Urinary bladder (tissue), 4 donors: ENCODE data around the gene WFDC1. TPM values are rescaled to one million over a fixed set of nuclear protein-coding genes. Genes with fewer than 3 reads are reported as not detected.

Source experiments
- DNase-seq: peaks from one replicate; pipeline ENCODE4 v3.0.0-alpha.2; 2015; ENCODE audit errors: extremely low spot score
- H3K27ac ChIP-seq: one replicate; pipeline ENCODE4 v1.5.1; 2013; ENCODE audit warnings: low read depth, mild to moderate bottlenecking, moderate library complexity
- H3K36me3 ChIP-seq: one replicate; pipeline ENCODE4 v1.6.1; 2013; ENCODE audit warnings: mild to moderate bottlenecking, moderate library complexity; ENCODE audit not compliant: insufficient read depth
- H3K4me1 ChIP-seq: one replicate; pipeline ENCODE4 v1.6.1; 2013; ENCODE audit warnings: mild to moderate bottlenecking, moderate library complexity; ENCODE audit not compliant: insufficient read depth
- H3K4me3 ChIP-seq: one replicate; pipeline ENCODE4 v1.5.1; 2013; ENCODE audit warnings: low read depth, low read length
- WGBS: extraction: QIAGEN DNeasy Blood & Tissue Kit; methylation state at CpG from one replicate; pipeline ENCODE4 v1.1.7; 2013; 5-methylcytosine and 5-hydroxymethylcytosine counted together
- polyA plus RNA-seq: library from polyadenylated mRNA; stranded (reverse); fragments of 200-250 nt; gene quantifications from one replicate; pipeline ENCODE4 v1.2.3, GENCODE V29; 2013
- total RNA-seq: library from RNA; depleted of rRNA; stranded (reverse); fragments of >200 nt; gene quantifications from one replicate; pipeline ENCODE4 v1.2.3, GENCODE V29; 2014
- donor health status: healthy with polysubstance abuse.
- donor health status: healthy.

The WFDC1 gene, protein sequence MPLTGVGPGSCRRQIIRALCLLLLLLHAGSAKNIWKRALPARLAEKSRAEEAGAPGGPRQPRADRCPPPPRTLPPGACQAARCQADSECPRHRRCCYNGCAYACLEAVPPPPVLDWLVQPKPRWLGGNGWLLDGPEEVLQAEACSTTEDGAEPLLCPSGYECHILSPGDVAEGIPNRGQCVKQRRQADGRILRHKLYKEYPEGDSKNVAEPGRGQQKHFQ
- 44.6 TPM for total RNA-seq
- 67.2 TPM for polyA plus RNA-seq

DNA sequence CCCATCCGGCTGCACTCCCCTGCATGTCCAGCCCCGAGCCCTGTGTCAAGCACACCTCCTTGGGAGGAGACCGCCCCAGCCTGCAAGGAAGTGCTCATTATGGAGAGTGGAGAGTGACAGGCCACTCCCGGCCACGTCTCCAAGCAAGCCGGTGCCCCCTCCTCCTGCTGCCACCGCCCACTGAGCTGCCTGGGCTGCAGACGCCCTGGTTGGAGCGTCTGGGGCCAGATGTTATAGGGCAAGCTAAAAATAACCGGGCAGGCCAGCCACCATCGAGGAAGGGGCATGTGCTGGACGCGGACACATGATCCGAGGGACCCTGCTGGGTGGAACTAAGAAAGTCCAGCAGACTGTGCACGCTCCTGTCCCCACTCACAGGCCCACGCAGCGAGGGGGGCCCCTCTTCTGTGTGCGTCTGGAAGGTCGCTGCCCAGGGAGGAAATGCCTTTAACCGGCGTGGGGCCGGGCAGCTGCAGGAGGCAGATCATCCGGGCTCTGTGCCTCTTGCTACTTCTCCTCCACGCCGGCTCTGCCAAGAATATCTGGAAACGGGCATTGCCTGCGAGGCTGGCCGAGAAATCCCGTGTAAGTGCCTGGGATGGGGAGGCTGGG is at the start of gene WFDC1:
Gene WFDC1, plus strand, starts transcription at position 348 of the 612 bp plus-strand sequence. Its CDS starts 94 bp downstream, at position 442.
- H3K4me3 ChIP-seq: peak within 1 kb of the TSS; percentile 28
- no peaks in the 10 kb centered on the region for H3K36me3 ChIP-seq
- H3K27ac ChIP-seq: peak within 1 kb of the TSS; percentile 65
- no peaks in the 10 kb centered on the region for H3K4me1 ChIP-seq
- WGBS: 2% methylated on average over 29 of the region's 29 CpGs
- no peak for DNase-seq

DNA sequence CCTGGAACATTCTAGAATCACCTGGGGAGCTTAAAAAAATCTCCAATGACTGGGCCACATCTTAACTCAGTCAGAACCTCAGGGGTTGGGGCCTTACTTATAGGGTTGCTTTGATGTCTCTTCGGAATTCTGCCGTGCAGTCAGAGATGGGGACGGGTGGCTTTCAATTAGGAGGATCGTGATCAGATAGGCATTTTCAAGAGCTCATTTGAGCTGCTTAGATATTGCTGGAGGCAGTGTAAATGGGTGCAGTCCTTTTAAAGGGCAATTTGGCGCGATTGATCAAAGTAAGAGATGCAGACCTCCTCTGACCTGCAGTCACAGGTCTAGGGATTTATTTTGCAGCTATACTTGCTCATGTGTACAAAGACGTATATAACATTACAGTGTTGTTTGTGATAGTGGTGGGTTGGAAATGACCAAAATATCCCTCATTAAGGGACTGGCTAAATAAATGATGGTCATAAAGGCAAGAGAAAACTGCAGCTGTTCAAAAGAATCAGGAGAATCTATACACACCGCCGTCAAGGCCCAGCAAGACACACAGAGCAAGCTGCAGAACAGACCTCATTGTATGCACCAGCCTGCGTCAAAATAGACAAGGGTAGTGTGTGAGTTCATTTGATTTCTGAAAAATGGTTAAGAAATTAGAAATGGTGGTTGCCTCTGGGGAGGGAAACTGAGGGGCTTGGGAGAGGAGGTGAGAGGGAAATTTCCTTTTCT is 48.6 kb upstream of the WFDC1 start:
- H3K4me1 ChIP-seq: no peaks in the 10 kb centered on the region
- WGBS: 72% methylated on average over 10 of the region's 10 CpGs
- no peaks in the 10 kb centered on the region for H3K36me3 ChIP-seq
- no peak overlapping the region for H3K27ac ChIP-seq
- no peak overlapping the region for H3K4me3 ChIP-seq
- no peak for DNase-seq

DNA sequence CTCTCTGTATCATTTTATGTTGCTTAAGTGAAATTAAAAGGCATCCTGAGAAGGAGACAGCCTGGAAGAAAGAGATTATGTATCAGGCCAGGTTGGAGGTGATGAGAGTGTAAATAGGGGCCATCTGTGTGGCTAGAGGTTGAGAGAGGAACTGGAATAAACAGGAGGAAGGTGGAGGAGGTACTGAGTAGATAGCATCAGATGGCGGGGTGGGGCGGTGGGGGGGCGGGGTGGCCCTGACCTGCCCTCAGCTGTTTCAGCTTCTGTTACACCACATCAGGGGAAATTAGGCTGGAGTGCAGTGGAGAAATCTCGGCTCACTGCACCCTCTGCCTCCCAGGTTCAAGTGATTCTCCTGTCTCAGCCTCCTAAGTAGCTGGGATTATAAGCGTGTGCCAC is 48.0 kb upstream of the WFDC1 start:
- Histone ChIP-seq H3K36me3 (no peaks in the 10 kb centered on the region), H3K27ac (no peak overlapping the region), H3K4me1 (no peaks in the 10 kb centered on the region), H3K4me3 (no peak overlapping the region)
- 65% methylated on average over 5 of the region's 5 CpGs for WGBS
- no peak for DNase-seq

DNA sequence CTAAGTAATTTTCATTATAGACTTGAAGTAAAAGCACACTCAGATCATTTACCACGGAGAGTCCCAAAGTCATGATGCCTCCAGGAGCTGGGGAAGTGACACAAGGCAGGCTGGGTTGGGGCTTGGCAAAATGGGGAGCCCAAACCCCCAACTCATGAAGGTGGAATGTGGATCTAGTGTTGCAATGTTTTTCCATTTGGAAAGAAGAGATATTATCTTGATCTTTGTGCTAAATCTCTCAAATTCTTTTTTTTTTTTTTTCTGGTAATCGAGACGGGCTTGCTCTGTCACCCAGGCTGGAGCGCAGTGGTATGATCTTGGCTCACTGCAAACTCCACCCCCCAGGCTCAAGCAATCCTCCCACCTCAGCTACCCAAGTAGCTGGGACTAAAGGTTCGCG is 47.3 kb upstream of the WFDC1 start:
- H3K4me1 ChIP-seq: no peaks in the 10 kb centered on the region
- 90% methylated on average over 6 of the region's 6 CpGs for WGBS
- H3K4me3 ChIP-seq: no peak overlapping the region
- H3K27ac ChIP-seq: no peak overlapping the region
- H3K36me3 ChIP-seq: no peaks in the 10 kb centered on the region
- DNase-seq: no peak

DNA sequence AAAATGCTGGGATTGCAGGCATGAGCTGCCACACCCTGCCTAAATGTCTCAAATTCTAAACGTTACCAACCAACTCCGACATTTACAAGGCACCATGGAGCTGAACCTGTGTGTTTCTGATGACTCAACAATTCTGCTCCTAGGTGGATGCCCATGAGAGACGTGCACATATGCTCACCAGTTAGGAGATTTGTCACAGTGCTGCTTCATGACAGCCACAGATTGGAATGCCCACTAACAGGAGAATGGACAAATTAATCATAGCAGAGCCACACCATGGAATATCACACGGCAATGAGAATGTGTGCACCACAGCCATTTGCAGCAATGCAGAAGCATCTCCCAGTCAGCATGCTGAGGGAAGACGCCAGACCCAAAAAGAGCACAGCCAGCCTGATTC is 46.8 kb upstream of the WFDC1 start:
- H3K4me3 ChIP-seq: no peak overlapping the region
- 81% methylated on average over 5 of the region's 5 CpGs for WGBS
- H3K4me1 ChIP-seq: no peaks in the 10 kb centered on the region
- H3K27ac ChIP-seq: no peak overlapping the region
- no peak for DNase-seq
- H3K36me3 ChIP-seq: no peaks in the 10 kb centered on the region

DNA sequence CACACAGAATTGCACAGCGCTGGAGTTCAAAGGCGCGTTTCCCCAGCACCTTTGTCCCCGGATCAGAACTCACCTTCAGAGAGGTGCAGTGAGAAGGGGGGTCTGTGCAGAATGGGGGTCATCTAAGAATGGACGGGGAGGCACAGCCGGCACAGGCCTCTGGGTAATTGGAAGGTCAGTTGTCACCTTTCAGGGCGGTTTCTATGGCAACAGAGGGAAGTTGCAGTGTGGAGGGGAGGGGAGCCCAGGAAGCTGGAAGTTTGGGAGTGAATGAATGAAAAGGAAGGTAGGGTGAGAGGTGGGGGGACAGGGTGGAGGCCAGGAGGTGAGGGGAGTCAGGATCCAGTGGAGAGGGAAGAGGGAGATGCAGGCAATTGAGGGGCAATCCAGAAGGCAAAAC is 42.5 kb upstream of the WFDC1 start:
- no peaks in the 10 kb centered on the region for H3K36me3 ChIP-seq
- no peak for DNase-seq
- WGBS: 67% methylated on average over 7 of the region's 7 CpGs

DNA sequence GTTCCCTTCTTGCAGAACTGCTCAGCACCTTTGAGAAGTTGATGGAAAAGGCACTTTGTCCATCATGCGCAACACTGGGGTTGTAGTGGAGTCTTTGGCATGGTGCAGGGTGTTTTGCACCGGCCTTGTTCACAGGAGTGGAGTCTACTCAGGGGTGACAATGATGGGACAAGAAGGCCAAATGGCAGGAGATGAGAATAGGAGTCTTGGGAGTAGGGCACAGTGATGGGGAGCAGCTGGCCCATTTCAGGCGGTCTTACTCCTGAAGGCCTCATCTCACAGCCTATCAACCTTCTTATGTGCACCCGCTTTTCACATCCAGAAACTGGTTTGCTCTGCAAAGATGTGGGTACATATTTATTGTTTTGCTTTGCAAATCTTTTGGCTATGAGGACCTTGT is 41.5 kb upstream of the WFDC1 start:
- Histone ChIP-seq H3K36me3 (no peaks in the 10 kb centered on the region), H3K27ac (no peak overlapping the region), H3K4me3 (no peak overlapping the region), H3K4me1 (no peaks in the 10 kb centered on the region)
- DNase-seq: no peak
- WGBS: 85% methylated on average over 4 of the region's 4 CpGs

More for the DNA sequence above, 42.5 kb upstream of the WFDC1 start:
- H3K4me1 ChIP-seq: no peaks in the 10 kb centered on the region
- H3K4me3 ChIP-seq: no peak overlapping the region
- H3K27ac ChIP-seq: no peak overlapping the region

DNA sequence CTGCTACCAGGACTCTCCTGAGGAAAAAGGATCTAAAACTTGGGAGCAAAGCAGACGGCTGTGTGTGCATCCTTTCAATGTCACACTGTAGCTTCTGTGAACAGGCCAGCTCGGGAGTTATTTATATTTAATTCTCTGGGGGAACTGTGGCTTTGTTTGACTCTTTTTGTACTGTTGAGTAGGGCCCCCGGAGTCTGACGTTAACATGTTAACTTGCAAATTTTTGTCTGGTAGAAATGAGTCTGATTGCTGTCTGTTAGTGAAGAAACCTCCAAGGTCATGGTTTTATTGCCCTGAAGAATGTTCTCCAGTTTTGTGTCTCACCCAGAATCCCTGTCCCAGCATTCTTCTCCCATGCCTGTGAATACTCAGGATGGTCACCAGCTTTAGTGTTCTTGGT is 40.6 kb upstream of the WFDC1 start:
- Histone ChIP-seq H3K4me1 (no peaks in the 10 kb centered on the region), H3K4me3 (no peak overlapping the region), H3K27ac (no peak overlapping the region), H3K36me3 (no peaks in the 10 kb centered on the region)
- DNase-seq: no peak
- 38% methylated on average over 4 of the region's 4 CpGs for WGBS

DNA sequence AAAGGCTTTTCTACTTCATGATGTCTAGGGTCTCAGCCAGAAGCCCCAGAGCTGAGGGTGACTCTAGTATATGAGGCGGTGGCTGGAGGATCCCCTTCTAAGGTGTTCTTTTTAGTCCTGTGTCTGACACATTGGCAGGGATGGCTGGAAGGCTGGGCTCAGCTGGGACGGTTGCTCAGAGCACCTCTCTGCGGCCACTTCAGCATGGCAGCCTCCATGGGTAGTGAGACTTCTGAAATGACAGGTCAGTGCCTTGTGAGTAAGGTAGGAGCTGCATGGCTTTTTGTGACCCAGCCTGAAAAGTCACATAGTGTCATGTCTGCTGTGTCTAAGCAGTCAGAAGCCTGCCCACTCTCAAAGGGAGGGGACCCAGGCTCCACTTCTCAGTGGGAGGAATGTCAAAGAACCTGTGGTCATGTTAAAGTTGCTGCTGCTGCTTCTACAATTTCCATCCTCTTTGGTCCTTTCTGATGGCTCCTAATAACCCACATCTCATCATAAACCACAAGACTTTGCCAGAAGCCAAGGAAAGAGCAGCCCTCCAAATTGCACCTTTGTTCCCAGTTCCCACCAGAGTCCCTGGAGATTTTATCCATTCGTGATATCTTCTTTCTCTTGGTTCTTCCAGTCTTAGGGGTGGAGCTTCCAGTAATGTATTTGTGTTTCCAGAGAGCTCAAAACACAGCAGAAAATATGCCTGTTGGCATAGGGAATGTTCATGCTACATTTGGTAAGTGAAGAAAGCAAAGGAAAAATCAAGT is 39.4 kb upstream of the WFDC1 start:
- Histone ChIP-seq H3K4me1 (no peaks in the 10 kb centered on the region), H3K27ac (no peak overlapping the region), H3K4me3 (no peak overlapping the region), H3K36me3 (no peaks in the 10 kb centered on the region)
- 86% methylated on average over 4 of the region's 4 CpGs for WGBS
- no peak for DNase-seq

DNA sequence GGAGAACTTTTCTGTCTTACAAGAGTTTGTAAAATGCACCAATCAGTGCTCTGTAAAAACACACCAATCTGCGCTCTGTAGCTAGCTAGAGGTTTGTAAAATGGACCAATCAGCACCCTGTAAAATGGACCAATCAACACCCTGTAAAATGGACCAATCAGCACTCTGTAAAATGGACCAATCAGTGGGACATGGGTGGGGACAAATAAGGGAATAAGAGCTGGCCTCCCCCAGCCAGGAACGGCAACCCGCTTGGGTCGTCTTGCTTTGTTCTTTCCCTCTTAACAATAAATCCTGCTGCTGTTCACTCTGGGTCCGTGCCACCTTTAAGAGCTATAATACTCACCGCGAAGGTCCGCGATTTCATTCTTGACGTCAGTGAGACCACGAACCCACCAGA is 36.4 kb upstream of the WFDC1 start:
- DNase-seq: no peak
- H3K4me3 ChIP-seq: no peak overlapping the region

DNA sequence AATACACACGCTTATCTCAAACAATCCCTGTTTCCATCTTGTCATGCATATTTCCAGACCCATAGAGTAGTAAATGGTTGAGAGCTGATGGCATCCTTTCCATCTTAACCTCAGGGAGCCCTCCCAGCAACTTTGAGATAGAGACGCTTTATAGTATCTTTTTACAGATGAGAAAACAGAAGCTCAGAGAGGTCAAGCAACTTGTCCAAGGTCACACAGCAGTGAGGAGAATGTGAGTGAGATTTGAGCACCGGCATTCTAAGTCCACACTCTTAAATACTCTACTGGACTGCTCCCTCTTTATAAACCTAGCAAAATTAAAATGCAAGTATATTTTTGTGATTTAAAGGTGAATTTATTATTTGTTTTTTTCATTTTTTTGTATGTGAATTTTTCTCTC is 35.0 kb upstream of the WFDC1 start:
- WGBS: 91% methylated on average over 3 of the region's 3 CpGs
- DNase-seq: no peak

More for the DNA sequence above, 36.4 kb upstream of the WFDC1 start:
- Histone ChIP-seq H3K36me3 (no peaks in the 10 kb centered on the region), H3K27ac (no peak overlapping the region), H3K4me1 (no peaks in the 10 kb centered on the region)
- whole genome bisulfite sequencing: 91% methylated on average over 11 of the region's 11 CpGs

DNA sequence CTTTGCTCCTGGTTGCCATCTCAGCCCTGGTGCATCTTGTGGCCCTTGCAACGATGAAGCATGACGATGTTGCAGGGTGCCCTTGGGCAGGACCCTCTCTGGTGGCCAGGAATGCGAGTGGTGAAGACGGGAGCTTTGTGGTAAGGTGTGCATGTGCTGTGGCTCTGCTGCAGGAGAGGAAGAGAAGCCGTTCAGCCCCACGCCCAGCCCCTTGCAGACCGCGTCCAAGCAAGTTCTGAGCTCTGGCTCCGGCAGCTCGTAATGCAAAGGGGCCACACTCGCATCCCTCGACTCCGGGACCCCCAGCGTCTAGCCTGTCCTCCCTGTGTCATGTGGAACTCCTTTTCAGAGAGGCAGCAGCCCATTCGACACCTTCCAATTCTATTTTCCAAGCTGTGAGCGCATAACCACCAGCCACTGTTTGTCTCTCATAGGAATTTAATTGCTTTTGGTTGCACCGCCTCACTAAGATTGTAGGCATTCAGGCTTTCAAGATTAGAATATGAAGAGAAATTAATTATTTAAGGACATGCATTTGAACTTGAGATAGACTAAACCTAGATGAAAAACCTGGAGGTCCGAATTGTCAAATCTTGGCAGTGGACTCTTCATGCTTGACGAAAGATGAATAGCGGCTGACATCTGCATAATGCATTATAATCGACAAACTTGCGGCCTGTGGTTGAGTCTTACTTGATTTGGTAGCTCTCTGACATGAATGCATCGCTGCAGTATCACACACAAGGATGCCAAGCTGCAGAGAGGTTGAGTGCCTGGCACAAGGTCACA is 33.7 kb upstream of the WFDC1 start:
- Histone ChIP-seq H3K4me3 (no peak overlapping the region), H3K4me1 (no peaks in the 10 kb centered on the region), H3K36me3 (no peaks in the 10 kb centered on the region), H3K27ac (no peak overlapping the region)
- DNase-seq: no peak
- 78% methylated on average over 23 of the region's 23 CpGs for whole genome bisulfite sequencing

More for the DNA sequence above, 35.0 kb upstream of the WFDC1 start:
- Histone ChIP-seq H3K27ac (no peak overlapping the region), H3K4me3 (no peak overlapping the region), H3K4me1 (no peaks in the 10 kb centered on the region), H3K36me3 (no peaks in the 10 kb centered on the region)

DNA sequence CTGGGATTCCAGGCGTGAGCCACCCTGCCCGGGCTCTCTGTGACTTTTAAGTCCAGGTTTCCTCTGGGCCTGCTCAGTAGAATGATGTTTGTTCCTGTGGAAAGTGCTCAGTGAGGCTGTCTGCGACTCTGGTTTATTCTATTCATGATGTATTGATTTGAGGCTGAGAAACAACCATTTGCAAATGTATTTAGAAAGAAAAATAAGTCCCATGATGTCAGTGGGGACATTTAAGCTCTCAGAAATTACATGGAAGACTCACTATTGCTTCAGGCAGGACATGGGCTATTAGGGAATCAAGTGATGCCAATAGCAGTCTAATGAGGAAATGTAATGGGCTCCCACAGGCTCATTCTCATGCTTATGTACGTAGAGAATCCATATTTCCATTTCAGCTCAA is 32.6 kb upstream of the WFDC1 start:
- H3K27ac ChIP-seq: no peak overlapping the region
- H3K4me1 ChIP-seq: no peaks in the 10 kb centered on the region
- 90% methylated on average over 4 of the region's 4 CpGs for WGBS
- H3K4me3 ChIP-seq: no peak overlapping the region
- no peaks in the 10 kb centered on the region for H3K36me3 ChIP-seq
- DNase-seq: no peak
